Activated CD8-positive, alpha-beta memory T cell treated with anti-CD3 and anti-CD28 coated beads for 1 hour (primary cell): ENCODE results near the gene NUTM1.
"Not testable (repeated sequence)": the region's sequence is repeated elsewhere in the genome, so short reads cannot be mapped to it uniquely, and the experiment has no call there.

Source experiments
- DNase-seq, 2 donors: peaks; one replicate each; pipeline ENCODE4 v3.0.0-alpha.2; 2020; ENCODE audit warnings: low read depth in 1 of 2; ENCODE audit errors: extremely low read depth in 1 of 2

The NUTM1 gene

GRCh38 chr15:34336231-34336990, 6.7 kb upstream of the NUTM1 start:
- DNase-seq, result no peak

DNA sequence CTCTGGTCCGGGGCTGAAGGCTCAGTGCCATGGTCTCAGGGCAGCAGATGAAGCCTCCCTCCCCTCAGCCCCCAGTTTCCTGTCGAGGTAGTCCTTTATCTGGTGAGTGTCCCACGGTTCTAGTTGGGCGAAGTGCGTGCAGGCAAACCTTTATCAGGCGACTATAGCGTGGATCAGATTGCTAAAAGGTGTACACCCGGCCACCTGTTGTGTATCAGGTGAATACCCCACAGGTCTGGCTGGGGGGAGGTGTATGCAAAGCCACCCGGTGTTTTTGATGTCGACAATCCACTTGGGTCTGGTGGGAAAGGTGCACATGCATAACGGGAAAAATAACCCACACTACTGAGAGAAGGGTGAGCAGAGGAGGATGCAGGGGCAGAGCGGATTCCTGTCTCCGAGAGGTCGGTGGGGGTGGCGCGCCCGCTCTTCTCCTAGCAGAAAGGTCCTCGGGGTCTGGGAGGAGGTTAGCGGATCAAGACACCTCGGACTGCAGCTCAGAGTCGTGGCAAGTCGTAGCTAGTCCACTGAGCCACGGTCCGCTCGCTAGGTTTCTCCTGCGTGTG, 6.0 kb upstream of the NUTM1 start:
- peak in 1 of 2 donors; percentile 11 for DNase-seq

DNA sequence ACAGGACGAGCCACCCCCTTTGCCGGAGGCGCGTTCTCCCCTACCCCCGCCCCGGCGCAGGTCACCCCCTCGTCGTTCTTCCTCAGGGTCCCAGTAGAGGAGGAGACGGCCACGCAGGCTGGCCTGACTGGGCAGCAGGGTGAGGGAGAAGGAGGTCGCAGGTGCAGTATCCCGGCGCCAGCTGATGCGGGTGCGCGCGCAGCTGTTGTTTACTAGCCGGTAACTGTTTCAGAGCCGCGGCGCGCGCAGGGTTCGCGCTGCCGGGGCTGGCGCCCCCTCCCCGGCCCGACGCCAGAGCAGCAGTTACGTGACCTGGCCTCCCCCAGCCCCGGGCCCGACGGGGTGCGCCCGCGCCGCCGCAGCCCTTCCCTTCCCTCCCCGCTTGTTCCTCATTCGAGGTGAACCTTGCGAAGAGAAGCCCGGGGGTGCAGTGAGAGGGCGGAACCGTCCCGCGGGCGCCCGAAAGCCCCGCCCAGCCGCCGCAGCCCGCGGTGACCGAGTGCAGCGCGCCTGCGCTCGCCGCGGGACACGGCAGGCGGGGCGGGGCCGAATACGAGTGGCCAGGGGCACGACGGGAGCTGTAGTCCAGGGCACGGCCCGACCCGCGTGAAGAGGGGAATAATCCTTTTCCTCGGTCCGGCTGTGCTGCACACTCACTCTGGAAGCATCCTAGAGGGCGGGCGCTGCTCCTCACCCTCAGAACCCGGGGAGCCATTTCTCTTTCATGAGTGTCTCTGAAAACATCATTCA, 5.4 kb upstream of the NUTM1 start, which contains the start of gene SLC12A6:
Gene SLC12A6 (minus strand): TSS at position 225 of the 750 bp plus-strand sequence. CDS start 1,101 bp downstream, outside the sequence.
- peak; percentile 62 to 88 for DNase-seq

DNA sequence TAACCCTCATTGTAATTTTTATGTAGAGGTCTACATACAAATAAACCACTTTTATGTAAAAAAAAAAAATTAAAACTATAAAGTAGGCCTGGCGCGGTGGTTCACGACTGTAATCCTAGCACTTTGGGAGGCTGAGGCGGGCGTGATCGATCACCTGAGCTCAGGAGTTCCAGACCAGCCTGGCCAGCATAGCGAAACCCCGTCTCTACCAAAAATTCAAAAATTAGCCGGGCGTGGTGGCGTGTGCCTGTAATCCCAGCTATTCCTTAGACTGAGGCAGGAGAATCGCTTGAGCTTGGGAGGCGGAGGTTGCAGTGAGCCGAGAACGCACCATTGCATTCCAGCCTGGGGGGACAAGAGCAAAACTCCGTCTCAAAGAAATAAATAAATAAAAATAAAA, 4.8 kb upstream of the NUTM1 start:
- DNase-seq, result no peak

DNA sequence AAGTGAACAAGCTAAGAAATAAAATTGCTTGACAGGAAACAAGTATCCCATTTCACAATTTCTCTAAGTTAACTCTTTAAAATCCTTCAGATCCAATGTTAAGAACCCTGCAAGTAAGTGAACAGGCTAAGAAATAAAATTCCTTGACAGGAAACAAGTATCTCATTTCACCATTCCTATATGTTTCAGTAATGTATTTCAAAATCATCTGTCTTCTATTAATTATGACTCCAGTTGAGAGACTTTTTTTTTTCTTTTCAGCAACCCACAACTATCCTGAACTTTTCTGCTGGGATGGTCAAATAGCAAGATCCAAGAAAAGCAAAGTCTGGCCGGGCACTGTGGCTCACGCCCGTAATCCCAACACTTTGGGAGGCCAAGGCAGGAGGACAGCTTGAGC, 3.2 kb upstream of the NUTM1 start:
- DNase-seq, result no peak

GRCh38 chr15:34341381-34342212, 1.5 kb upstream of the NUTM1 start:
- DNase-seq, result no peak

DNA sequence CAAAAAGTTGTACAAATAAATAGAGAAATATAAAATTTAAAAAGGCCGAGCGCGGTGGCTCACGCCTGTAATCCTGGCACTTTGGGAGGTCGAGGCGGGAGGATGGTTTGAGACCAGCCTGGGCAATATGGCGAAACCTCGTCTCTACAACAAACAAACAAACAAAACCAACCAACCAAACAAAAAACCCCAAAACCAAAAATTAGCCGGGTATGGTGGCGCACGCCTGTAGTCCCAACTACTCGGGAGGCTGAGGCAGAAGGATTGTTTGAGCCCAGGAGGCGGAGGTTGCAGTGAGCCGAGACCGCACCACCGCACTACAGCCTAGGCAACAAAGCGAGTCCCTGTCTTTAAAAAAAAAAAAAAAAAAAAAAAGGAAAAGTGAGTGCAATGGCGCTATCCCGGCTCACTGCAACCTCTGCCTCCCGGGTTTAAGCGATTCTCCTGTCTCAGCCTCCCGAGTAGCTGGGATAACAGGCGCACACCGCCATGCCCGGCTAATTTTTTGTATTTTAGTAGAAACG, 840 bp upstream of the NUTM1 start:
- DNase-seq, result not testable (repeated sequence)

DNA sequence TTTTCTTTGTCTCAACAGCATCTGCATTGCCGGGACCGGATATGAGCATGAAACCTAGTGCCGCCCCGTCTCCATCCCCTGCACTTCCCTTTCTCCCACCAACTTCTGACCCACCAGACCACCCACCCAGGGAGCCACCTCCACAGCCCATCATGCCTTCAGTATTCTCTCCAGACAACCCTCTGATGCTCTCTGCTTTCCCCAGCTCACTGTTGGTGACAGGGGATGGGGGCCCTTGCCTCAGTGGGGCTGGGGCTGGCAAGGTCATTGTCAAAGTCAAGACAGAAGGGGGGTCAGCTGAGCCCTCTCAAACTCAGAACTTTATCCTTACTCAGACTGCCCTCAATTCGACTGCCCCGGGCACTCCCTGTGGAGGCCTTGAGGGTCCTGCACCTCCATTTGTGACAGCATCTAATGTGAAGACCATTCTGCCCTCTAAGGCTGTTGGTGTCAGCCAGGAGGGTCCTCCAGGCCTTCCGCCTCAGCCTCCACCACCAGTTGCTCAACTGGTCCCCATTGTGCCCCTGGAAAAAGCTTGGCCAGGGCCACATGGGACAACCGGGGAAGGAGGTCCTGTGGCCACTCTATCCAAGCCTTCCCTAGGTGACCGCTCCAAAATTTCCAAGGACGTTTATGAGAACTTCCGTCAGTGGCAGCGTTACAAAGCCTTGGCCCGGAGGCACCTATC, 5.0 kb downstream of the NUTM1 start:
- DNase-seq, result no peak

GRCh38 chr15:34348735-34349300, 5.7 kb downstream of the NUTM1 start:
- DNase-seq, result no peak

DNA sequence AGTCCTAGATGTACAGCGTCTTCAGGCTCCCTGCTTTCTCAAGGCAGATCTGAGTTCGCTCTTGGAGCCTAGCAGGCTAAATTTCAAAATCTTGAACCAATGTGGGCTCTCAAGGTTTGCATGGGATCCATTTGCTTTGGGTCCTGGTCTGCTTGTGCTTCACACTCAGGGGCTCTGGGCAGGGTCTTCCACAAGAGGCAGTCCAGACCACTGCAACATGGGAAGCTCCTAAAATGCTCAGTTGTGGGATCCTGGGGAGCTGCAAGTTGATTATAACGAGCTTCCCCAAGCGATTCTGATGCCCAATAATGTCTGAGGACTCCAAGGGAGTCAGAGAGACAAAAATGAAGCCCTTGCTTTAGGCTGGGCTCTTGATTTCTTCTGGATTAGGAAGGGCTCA, 6.7 kb downstream of the NUTM1 start:
- no peak for DNase-seq

- DNase-seq, result not testable (repeated sequence)
Measured at GRCh38 chr15:34352996-34353395, 9.9 kb downstream of the NUTM1 start.

DNA sequence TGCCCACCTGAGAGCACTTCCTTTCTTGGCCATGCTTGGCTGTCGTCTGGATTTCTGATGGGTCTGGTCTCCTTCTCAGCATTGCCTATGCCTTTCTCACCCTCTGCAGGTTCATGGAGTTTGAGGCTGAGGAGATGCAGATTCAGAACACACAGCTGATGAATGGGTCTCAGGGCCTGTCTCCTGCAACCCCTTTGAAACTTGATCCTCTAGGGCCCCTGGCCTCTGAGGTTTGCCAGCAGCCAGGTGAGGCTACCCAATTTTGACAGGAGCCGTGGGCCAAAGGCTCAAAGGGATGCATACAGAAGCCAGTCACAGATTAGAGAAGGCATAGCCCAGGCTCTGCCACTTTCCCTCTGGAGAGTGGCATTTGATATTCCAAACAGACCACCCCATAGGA, 10.5 kb downstream of the NUTM1 start:
- DNase-seq, result no peak

DNA sequence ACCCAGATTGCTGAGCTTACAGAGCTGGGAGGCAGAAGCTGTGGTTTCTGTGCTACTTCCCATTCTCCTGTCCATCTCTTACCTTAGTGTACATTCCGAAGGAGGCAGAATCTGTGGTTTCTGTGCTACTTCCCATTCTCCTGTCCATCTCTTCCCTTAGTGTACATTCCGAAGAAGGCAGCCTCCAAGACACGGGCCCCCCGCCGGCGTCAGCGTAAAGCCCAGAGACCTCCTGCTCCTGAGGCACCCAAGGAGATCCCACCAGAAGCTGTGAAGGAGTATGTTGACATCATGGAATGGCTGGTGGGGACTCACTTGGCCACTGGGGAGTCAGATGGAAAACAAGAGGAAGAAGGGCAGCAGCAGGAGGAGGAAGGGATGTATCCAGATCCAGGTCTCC, 11.2 kb downstream of the NUTM1 start:
- DNase-seq, result no peak

DNA sequence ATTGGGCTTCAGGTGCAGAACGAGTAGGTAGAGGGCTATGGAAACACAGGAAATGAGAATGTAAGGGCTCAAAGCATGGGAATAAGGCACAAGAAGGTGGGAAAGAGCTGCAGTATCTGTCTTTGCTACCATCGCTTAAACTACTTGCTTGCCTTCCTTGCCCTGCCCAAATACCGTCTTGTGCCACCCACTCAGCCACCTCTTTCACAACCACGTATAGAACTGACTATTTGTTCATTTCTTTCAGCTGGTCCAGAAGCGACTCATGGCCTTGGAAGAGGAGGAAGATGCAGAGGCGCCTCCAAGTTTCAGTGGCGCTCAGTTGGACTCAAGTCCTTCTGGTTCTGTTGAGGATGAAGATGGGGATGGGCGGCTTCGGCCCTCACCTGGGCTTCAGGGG, 12.1 kb downstream of the NUTM1 start:
- DNase-seq, result no peak

DNA sequence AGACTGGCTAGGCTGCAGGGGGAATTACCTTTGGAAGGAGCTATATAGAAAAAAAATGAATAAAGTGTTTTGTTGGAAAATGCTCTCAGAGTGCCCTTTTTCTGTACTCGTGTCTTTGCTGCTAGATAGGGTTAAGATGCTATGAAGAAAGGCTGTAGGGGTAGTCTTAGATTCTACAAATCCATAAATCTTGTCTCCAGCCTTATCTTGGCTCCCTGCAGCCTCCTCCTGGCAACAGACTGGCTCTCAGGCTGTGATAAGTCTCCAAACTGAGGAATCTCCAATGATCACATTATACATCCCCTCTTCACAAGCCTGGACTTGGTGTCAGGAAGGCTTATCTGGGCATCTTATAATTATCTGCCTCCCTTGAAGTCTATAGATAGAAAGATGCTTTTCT, 14.5 kb downstream of the NUTM1 start:
- DNase-seq, result no peak

DNA sequence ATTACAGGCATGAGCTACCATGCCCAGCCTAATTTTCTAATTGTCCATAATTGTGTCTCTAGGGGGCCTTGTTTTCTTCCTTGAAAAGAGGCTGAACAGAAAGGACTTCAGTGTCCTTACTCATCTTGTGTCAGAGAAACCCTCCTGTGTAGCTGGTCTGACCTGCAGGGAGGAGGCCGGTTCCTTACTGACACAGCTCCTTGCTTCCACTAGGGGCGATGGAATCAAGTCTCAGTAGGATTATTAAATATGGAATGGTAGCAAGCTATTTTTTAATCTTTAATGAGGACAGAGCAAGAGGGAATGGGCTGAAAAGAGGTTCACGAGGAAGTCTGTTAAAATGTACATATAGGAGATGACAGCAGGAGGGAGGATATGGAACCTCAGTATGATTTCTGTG, 15.3 kb downstream of the NUTM1 start:
- no peak for DNase-seq

DNA sequence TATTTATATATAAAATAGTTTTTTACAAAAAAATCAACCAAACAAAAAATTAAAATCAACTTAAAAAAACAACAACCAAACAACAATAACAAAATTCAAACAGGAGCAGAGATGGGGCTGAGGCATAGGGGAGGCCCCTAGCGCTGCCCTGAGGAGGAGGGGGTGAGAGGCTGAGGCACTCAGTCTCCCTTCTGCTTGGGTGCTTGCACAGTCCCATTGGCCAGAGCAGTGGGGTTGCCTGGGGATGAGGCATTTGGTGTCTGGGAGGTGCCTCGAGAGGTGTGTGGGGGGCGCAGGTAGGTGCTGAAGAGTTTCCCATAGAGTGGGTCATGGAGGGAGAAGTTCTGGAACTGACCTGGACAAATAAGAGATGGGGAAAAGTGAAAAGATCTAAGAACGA, 15.8 kb downstream of the NUTM1 start:
- DNase-seq, result no peak

DNA sequence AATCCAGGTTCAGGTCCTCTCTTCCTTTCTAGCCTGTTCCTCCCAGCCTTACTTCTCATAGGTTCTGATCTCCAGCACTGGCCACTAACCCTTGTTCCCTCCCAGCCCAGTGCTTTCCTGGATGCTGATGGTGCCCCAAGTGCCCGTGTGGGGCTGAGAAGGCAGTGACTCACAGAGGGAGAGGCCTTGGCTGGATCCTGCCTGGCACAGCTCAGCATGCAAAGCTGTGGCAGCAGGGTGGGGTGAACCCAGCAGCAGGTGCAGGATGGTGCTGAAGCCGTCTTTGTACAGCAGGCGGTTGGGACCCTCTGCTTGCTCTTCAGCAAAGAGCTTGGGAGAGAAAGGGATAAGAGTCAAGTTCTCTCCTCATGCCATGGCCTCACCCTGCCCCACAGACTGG, 16.3 kb downstream of the NUTM1 start:
- DNase-seq, result no peak

DNA sequence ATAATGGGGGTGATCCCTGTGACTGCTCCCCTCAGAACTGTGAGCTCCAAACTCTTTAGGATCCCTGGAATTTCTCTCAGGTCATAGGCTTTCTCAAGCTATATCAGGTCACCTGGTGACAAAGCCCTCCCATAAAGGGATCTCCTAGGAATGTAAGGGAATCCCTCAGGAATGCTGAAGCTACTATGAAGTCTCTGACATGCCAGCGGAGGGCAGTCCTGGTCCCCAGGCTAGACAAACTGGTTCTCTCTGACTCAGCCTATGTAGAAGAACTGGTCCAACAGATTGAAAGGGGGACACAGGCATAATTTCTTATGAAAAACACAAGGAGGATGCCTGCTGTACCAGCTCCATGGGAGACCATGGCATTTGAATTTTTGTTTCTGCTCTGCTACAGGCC, 17.2 kb downstream of the NUTM1 start:
- DNase-seq, result no peak

GRCh38 chr15:34361278-34361677, 18.2 kb downstream of the NUTM1 start:
- DNase-seq, result no peak
